GM10266 (cell line): ENCODE measurements around the gene ARHGAP24.

Experiments
- DNase-seq: peaks from one replicate; pipeline ENCODE4 v3.0.0; 2012; ENCODE audit errors: extremely low spot score
- CTCF ChIP-seq: IDR thresholded peaks from 2 replicates; pipeline ENCODE4 v1.5.1; 2012; ENCODE audit warnings: mild to moderate bottlenecking, low read depth; ENCODE audit not compliant: control insufficient read depth, insufficient read depth; ENCODE audit errors: missing control alignments

The ARHGAP24 gene

DNA sequence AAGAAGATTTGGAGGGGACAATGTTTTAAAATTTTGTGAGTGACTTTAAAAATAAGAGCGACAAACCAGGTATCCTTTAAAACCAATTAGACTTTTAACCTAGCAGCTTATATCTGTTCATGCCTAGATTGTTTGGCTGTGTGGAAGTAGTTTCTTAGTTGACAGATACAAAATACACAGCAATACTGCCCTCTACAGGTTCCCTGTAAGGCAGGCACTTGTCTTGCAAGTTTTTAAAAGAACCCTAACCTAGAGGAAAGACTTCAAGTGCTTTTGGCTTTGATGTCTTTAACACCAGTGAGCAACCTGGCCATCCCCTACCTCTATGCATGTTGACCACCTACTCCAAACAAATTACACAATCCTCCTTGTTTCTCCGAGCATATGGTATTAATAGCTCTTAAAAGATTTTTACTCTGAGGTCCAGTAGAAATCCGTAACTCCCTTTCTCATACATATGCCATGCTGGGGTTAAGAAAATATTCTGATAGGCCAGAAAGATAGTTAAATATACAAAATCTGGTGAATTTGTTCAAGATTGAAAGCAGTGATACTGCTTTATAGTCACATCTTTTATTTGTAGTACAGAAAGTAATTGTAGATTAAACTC lies 273.0 kb downstream of the ARHGAP24 start:
- peak; percentile 35 for DNase-seq
- peak; percentile 85 for TF ChIP-seq CTCF

GRCh38 chr4:85748654-85749053 lies 273.7 kb downstream of the ARHGAP24 start:
- no peak for DNase-seq
- no peak for TF ChIP-seq CTCF

- no peak for DNase-seq
- TF ChIP-seq CTCF: no peak
Observed at GRCh38 chr4:85751866-85752265, 276.9 kb downstream of the ARHGAP24 start.

DNA sequence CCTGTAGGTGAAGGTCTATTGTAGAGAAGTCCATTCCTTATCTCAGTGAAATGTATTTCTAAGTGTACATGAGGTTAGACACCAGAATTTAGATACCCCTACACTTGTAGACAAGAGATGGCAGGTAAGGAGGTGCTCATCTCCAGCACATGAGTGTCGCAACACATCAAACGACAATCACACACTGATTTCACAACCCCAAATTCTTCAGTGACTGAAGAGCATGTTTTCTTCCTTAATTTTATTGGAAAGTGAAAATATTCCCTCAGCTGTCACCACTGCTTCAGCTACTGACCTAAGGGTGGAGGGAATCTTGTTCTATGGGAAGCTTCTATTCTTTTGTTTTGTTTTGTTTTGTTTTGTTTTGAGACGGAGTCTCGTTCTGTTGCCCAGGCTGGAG lies 280.3 kb downstream of the ARHGAP24 start:
- no peak for TF ChIP-seq CTCF
- no peak for DNase-seq

GRCh38 chr4:85756938-85757337 lies 282.0 kb downstream of the ARHGAP24 start:
- peak; percentile 12 for DNase-seq
- peak; percentile 45 for TF ChIP-seq CTCF

DNA sequence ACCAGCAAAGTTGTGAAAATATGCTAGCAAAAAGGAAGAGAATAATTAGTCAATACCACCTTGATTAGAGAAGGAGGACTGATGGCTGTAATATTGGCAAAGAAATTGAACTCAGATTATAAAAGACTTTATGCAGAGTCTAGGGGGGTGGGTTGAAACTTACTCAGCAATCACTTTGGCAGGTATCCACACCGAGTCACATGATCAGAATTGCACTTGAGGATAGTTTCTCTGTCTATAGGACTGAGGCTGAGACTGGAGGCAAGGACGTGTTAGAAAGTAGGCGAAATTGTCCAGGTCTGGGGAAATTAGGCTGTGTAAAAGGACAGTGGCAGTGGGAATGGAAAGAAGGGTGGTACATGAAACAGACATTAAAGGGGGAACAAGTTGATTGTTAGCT lies 284.4 kb downstream of the ARHGAP24 start:
- no peak for TF ChIP-seq CTCF
- DNase-seq: no peak

DNA sequence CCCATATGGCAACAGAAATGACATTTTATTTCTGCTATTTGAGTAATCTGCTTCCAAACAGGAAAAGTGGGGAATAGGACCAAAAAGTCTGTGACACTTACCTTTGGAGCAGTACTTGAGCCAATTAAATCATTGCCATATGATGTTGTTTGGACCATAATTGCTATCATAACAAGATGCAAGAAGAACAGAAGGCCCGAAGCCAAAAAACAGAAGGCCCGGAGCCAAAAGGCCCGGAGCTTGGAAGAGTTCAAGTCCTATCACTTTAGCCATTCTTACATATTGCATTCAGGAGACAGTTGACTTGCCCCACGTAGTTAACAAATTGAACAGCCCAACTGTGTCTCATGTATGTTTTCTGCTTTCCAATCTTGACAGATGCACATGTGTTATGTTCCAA lies 285.6 kb downstream of the ARHGAP24 start:
- TF ChIP-seq CTCF: no peak
- no peak for DNase-seq
